Measurements from ENCODE around the gene CDIP1. TPM values are rescaled to one million over a fixed set of nuclear protein-coding genes. Genes with fewer than 3 reads are reported as not detected.

CDIP1 gene
- total RNA-seq, 2 donors from 2014 or later: 21.1 to 30.6 TPM

DNA sequence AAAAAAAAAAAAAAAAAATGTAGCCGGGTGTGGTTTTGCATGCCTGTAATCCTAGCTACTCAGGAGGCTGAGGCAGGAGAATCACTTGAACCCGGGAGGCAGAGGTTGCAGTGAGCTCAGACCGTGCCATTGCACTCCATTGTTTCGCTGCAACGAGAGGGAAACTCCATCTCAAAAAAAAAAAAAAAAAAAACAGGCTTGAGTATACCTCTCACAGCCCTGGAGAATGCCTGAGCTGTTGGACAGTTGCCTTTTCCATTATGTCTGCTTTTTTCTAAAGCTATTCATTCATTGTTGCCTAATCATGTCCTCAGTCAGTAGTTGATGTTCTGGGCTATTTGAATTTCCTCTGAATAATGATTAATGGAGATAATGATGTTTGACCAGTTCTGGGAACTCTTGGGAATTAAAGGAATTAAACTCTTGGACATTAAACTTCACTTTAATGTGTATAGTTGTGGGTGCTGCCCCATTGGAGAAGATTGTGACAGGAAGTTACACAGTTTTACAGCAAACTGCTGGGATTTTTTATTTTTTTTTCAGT is 50.5 kb downstream of the CDIP1 start:
- Histone ChIP-seq H3K9me3 (no peaks in the 10 kb centered on the region), H3K4me3 (no peak overlapping the region), H3K27ac (peak overlapping the region in 1 of 2 donors; percentile 44), H3K4me1 (replicated peaks) (peaks cover 7% of the 10 kb centered on the region), H3K27me3 (replicated peaks; ENCODE audit: insufficient read depth) (no peaks in the 10 kb centered on the region), H3K36me3 (no peaks in the 10 kb centered on the region)
- 44% methylated on average over 5 of the region's 5 CpGs for WGBS
- no peak for TF ChIP-seq POLR2A (IDR thresholded peaks at IDR 0.05)
- TF ChIP-seq POLR2AphosphoS5 (IDR thresholded peaks at IDR 0.05): peak; percentile 50
- DNase-seq (ENCODE audit: low spot score): peak; percentile 44
- intact Hi-C loops (cut with DNase I): no loop called here

DNA sequence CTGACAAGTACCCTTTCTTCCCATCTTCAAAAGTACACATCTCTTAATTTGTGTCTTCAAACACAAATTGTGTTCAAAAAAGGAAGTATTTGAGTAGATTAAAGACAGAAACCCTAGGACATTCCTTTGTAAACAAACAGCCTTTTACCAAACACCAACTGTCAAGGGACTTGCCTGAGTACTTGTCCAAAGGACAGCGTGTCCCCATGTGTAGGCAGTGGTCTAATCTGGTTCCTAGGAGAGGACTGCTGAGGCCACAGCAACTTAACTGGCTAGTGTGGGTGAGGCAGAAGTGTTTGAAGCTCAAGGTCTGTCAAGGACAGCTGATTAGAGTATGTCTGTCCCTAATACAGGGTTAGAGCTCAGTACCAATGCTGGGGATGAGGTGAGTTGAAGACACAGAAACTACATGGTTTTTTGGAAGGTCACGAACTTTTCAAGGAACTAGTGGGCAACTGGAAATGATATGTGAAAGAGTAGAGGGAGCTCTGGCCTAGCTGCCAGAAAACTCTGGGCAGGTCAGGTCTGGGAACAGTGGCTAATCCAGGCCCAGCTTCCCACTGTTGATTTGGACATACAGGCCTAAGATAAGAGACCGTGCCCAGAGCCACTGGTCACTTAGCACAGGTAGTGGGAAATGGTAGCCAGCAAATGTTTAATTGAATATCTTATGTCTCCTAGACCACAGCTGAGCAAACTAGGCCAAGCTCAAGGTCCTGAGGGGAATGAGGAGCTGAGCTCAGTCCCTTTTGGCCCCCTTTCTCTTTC is 52.3 kb downstream of the CDIP1 start:
- H3K4me3 ChIP-seq: no peak overlapping the region
- no peaks in the 10 kb centered on the region for H3K36me3 ChIP-seq
- no peak for TF ChIP-seq POLR2A (IDR thresholded peaks at IDR 0.05)
- peak; percentile 65 for TF ChIP-seq POLR2AphosphoS5 (IDR thresholded peaks at IDR 0.05)
- 87% methylated on average over 3 of the region's 3 CpGs for WGBS
- peak; percentile 27 for DNase-seq (ENCODE audit: low spot score)
- no peaks in the 10 kb centered on the region for H3K27me3 ChIP-seq (replicated peaks; ENCODE audit: insufficient read depth)
- no peaks in the 10 kb centered on the region for H3K9me3 ChIP-seq
- peak overlapping the region; percentile 54 to 68 for H3K27ac ChIP-seq
- intact Hi-C loops (cut with DNase I): no loop called here
- H3K4me1 ChIP-seq (replicated peaks): peaks cover 7% of the 10 kb centered on the region

DNA sequence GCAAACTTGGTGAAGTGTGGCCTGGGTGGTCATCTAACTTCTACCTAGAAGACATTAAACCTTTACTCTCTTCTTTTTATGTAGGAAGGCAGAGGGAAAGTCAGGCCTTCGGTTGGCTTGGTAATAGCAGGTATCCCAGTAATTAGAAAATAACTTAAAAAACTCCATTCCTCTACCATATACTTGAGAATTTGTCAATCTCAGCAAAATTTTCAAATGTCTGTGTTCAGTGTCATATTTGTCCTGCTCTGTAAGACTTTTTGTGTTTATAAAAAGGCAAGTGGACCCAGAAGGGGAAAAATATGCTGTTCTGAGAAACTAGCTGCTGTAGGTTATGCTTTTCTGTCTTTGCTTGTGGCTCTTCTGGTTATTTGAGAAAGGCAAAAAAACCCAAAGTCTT is 56.6 kb downstream of the CDIP1 start:
- Histone ChIP-seq H3K9me3 (no peaks in the 10 kb centered on the region), H3K27ac (no peak overlapping the region), H3K4me3 (no peak overlapping the region), H3K27me3 (replicated peaks; ENCODE audit: insufficient read depth) (no peaks in the 10 kb centered on the region), H3K36me3 (no peaks in the 10 kb centered on the region), H3K4me1 (replicated peaks) (peaks cover 7% of the 10 kb centered on the region)
- WGBS: 93% methylated on average over 1 of the region's 1 CpG
- TF ChIP-seq, protein P1, sequence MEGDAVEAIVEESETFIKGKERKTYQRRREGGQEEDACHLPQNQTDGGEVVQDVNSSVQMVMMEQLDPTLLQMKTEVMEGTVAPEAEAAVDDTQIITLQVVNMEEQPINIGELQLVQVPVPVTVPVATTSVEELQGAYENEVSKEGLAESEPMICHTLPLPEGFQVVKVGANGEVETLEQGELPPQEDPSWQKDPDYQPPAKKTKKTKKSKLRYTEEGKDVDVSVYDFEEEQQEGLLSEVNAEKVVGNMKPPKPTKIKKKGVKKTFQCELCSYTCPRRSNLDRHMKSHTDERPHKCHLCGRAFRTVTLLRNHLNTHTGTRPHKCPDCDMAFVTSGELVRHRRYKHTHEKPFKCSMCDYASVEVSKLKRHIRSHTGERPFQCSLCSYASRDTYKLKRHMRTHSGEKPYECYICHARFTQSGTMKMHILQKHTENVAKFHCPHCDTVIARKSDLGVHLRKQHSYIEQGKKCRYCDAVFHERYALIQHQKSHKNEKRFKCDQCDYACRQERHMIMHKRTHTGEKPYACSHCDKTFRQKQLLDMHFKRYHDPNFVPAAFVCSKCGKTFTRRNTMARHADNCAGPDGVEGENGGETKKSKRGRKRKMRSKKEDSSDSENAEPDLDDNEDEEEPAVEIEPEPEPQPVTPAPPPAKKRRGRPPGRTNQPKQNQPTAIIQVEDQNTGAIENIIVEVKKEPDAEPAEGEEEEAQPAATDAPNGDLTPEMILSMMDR (IDR thresholded peaks at IDR 0.05): no peak
- TF ChIP-seq POLR2A (IDR thresholded peaks at IDR 0.05) (no peak), POLR2AphosphoS5 (IDR thresholded peaks at IDR 0.05) (no peak)
- DNase-seq (ENCODE audit: low spot score): no peak
- intact Hi-C loops (cut with DNase I): no loop called here

DNA sequence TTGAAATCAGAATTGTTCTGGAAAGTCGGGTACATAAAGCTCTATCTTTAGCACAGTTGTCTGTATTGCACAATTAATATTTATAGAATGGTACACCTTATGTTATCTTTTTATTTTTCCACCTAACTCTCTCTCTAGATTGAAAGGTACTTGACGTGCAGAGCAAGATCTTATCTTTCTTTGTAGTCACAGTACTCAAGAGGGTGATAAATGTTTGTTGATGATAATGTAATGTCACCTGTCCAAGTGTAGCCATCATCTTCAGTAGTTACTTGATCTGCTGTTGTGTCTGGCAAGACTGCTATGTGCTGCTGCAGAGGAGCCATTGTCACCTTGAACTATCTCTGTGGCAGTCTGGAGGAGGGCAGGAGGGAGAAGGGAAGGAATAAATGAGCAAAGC is 57.0 kb downstream of the CDIP1 start:
- Histone ChIP-seq H3K9me3 (no peaks in the 10 kb centered on the region), H3K27ac (no peak overlapping the region), H3K4me1 (replicated peaks) (peaks cover 5% of the 10 kb centered on the region), H3K36me3 (no peaks in the 10 kb centered on the region), H3K4me3 (no peak overlapping the region), H3K27me3 (replicated peaks; ENCODE audit: insufficient read depth) (no peaks in the 10 kb centered on the region)
- intact Hi-C loops (cut with DNase I): no loop called here
- TF ChIP-seq POLR2AphosphoS5 (IDR thresholded peaks at IDR 0.05) (no peak), POLR2A (IDR thresholded peaks at IDR 0.05) (no peak)
- TF ChIP-seq, protein P1 (IDR thresholded peaks at IDR 0.05): no peak
- 49% methylated on average over 2 of the region's 2 CpGs for WGBS
- DNase-seq (ENCODE audit: low spot score): no peak

DNA sequence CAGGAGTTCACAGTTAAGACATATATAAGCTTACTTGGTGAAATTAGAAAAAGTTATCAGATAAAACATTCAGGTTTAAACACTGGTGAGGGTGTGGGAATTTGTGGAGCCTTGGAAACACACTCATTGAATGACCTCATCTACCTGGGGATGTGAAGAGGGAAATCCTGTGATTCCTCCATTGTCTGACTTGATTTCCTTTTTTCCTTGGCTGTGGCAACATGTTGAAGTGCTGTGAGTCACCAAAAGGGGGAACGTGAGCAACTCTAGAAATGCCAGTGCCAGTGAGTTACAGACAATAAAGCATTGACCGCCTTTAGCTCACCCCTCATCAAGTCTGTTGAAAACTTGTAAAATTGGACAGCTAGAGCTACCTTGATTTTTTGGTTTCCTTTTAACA is 60.6 kb downstream of the CDIP1 start:
- no peak overlapping the region for H3K27ac ChIP-seq
- no peak overlapping the region for H3K4me3 ChIP-seq
- WGBS: 49% methylated on average over 2 of the region's 2 CpGs
- H3K9me3 ChIP-seq: no peaks in the 10 kb centered on the region
- TF ChIP-seq, protein P1 (IDR thresholded peaks at IDR 0.05): no peak
- no peak for TF ChIP-seq POLR2A (IDR thresholded peaks at IDR 0.05)
- TF ChIP-seq POLR2AphosphoS5 (IDR thresholded peaks at IDR 0.05): no peak
- intact Hi-C loops (cut with DNase I): no loop called here
- no peaks in the 10 kb centered on the region for H3K4me1 ChIP-seq (replicated peaks)
- H3K27me3 ChIP-seq (replicated peaks; ENCODE audit: insufficient read depth): no peaks in the 10 kb centered on the region
- no peak for DNase-seq (ENCODE audit: low spot score)
- H3K36me3 ChIP-seq: no peaks in the 10 kb centered on the region

Data from prostate gland (tissue), 2 donors.